Kidney (tissue), 14 donors: ENCODE results near the gene PBX2. TPM values are rescaled to one million over a fixed set of nuclear protein-coding genes. Genes with fewer than 3 reads are reported as not detected.
"Not testable (repeated sequence)": the region's sequence is repeated elsewhere in the genome, so short reads cannot be mapped to it uniquely, and the experiment has no call there.

Experiments
- DNase-seq, 5 donors: peaks; one replicate each; pipeline ENCODE4 v3.0.0-alpha.2; 2013 to 2020
- FAIRE-seq: peaks from 2 replicates; lab custom pipeline; 2012; peaks lifted over from hg19 to GRCh38; lab: Jason Lieb, UNC
- H3K27ac ChIP-seq, 2 donors: one replicate each; pipeline ENCODE4 v1.7.0; 2013; ENCODE audit warnings: low read depth in 2 of 2, low read length in 2 of 2, inconsistent platforms in 1 of 2
- H3K27me3 ChIP-seq: one replicate; pipeline ENCODE4 v1.7.1; 2013; ENCODE audit warnings: low read length, inconsistent platforms; ENCODE audit not compliant: control insufficient read depth, insufficient read depth
- H3K36me3 ChIP-seq, 3 donors: one replicate each; pipeline versions ENCODE4 v1.7.0 to v1.7.1; 2013; ENCODE audit warnings: low read length in 3 of 3, control low read depth in 1 of 3, inconsistent platforms in 1 of 3; ENCODE audit not compliant: insufficient read depth in 3 of 3, control insufficient read depth in 2 of 3
- H3K4me1 ChIP-seq, 3 donors: one replicate each; pipeline versions ENCODE4 v1.7.0 to v1.7.1; 2013; ENCODE audit warnings: low read length in 3 of 3, inconsistent platforms in 1 of 3, low read depth in 1 of 3; ENCODE audit not compliant: control insufficient read depth in 2 of 3, insufficient read depth in 2 of 3
- H3K4me3 ChIP-seq, 3 donors: one replicate each; pipeline versions ENCODE4 v1.7.0 to v1.8.1; 2013; ENCODE audit warnings: low read length in 3 of 3, control low read depth in 1 of 3, inconsistent platforms in 1 of 3
- H3K9ac ChIP-seq, 3 donors: one replicate each; pipeline versions ENCODE4 v1.7.0 to v1.7.1; 2013; ENCODE audit warnings: low read length in 3 of 3, control low read depth in 1 of 3, inconsistent platforms in 1 of 3
- H3K9me3 ChIP-seq, 3 donors: one replicate each; pipeline versions ENCODE4 v1.7.0 to v1.7.1; 2013; ENCODE audit warnings: low read length in 3 of 3, control low read depth in 1 of 3, inconsistent platforms in 1 of 3; ENCODE audit not compliant: control insufficient read depth in 2 of 3, insufficient read depth in 1 of 3
- intact Hi-C: fragments of 100-400 bp; cut with DNase I; formaldehyde crosslinking; loops from one replicate; pipeline ENCODE4 v1.11.1; 2022
- polyA plus RNA-seq: library from polyadenylated mRNA; stranded (reverse); fragments of 350-450 nt; fragmentation: Illumina TruSeq; extraction: RNeasy Lipid Tissue Mini Kit (QIAGEN cat#74804); gene quantifications from one replicate; pipeline ENCODE4 v1.2.3, GENCODE V29; 2014; ENCODE audit warnings: low read depth, low replicate concordance; ENCODE audit not compliant: insufficient read depth
- total RNA-seq: library from RNA; stranded (reverse); fragmentation: NEBNext Ultra II Directional; extraction: Animal tissue kit (Norgen Biotek cat#: 25700); gene quantifications from one replicate; pipeline ENCODE4 v1.2.1, GENCODE V29; 2021
- TF ChIP-seq, protein P1 (sequence below): IDR thresholded peaks from 3 replicates; pipeline ENCODE4 v1.5.1; 2012; ENCODE audit warnings: mild to moderate bottlenecking, moderate library complexity, borderline replicate concordance; ENCODE audit not compliant: insufficient read depth; ENCODE audit errors: extremely low read depth
- donor health status: control.
- donor health status: control.
- donor health status: control.
- donor health status: control.
- donor health status: control.
- donor health status: DM: yes; HTN: yes; CAD: no.
- donor health status: Normal renal cell carcinoma (clear cell type).

PBX2 gene
- total and polyA plus RNA-seq, 2 donors from 2014 or later = 34.6 to 87.3 TPM

DNA sequence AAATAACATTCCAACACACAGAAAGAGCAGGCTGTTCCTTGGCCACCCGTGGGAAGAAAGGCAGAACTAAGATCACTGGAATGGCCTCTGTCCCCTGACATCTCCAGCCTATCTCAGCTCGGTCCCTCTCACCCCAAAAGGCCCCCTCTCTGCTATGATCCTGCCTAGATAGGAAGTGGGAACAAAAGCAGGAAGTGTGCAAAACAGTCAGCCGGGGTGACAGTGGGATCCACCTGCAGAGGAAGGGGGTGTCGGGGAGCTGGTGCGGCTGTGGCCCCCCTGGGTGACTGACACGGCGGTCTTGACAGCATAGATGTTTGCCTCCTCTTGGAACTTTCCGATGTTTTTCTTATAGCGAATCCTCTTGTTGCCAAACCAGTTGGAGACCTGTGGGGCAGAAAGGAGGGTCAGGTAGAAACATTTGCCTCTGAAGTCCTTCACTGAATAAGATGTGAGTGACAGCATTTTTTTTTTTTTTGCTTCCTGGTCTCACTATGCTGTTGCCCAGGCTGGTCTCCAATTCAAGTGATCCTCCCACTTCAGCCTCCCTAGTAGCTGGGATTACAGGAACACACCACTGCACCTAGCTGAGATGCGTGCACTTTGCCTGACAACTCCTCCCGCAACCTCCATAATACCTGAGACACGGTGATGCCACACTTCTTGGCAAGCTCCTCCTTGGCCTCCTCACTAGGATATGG, 2.8 kb downstream of the PBX2 start:
- FAIRE-seq (no peak), DNase-seq (peak in 2 of 5 donors; percentile 41 to 59)
- H3K4me1 ChIP-seq = peaks cover 2 to 26% (median 8%) of the 10 kb centered on the region in 3 donors
- H3K27ac ChIP-seq = peak overlapping the region in 1 of 2 donors; percentile 69
- TF ChIP-seq, protein P1, sequence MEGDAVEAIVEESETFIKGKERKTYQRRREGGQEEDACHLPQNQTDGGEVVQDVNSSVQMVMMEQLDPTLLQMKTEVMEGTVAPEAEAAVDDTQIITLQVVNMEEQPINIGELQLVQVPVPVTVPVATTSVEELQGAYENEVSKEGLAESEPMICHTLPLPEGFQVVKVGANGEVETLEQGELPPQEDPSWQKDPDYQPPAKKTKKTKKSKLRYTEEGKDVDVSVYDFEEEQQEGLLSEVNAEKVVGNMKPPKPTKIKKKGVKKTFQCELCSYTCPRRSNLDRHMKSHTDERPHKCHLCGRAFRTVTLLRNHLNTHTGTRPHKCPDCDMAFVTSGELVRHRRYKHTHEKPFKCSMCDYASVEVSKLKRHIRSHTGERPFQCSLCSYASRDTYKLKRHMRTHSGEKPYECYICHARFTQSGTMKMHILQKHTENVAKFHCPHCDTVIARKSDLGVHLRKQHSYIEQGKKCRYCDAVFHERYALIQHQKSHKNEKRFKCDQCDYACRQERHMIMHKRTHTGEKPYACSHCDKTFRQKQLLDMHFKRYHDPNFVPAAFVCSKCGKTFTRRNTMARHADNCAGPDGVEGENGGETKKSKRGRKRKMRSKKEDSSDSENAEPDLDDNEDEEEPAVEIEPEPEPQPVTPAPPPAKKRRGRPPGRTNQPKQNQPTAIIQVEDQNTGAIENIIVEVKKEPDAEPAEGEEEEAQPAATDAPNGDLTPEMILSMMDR = no peak
- peaks cover 6 to 17% (median 8%) of the 10 kb centered on the region in 3 donors for H3K36me3 ChIP-seq
- no peak overlapping the region for H3K9ac ChIP-seq
- no peaks in the 10 kb centered on the region for H3K27me3 ChIP-seq
- H3K9me3 ChIP-seq = no peaks in the 10 kb centered on the region
- H3K4me3 ChIP-seq = no peak overlapping the region
- intact Hi-C loops = no loop called here

DNA sequence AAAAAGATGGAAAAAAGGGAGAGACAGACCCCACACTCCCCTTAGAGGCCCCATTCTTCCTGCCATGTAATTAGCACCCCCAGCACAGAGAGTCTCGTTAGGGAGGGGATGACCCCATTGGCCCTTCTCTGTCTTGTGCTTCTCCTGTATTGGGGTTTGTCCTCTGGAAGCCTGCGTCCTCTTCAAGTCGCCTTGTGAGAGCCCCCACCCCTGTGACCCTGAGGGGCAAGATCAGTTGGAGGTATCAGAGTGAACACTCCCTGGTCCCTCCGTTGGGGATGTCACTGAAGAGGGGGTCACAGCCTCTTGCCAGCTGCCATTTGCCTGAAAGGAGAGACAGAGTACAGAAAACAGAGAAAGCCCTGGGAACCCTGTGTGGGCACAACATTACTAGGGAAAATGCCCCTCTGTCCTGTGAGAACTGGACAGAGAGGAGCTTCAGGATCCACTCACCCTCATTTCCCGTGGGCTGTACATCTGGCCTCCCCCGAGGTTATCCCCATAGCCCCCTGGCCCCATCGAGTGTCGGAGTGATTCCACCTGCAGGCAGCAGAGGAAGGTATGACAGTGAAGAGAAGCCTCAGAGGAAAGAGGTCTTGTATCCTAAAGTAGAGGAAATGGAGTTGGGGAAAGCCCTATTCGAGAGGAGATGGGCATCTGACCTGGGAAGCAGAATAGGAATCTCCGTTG, 3.7 kb downstream of the PBX2 start:
- H3K4me3 ChIP-seq, H3K27me3 ChIP-seq, H3K9me3 ChIP-seq, intact Hi-C loops, FAIRE-seq: not testable (repeated sequence)
- Histone ChIP-seq H3K27ac (peak overlapping the region; percentile 69 to 89), H3K36me3 (peaks cover 6 to 19% (median 8%) of the 10 kb centered on the region in 3 donors), H3K4me1 (peaks cover 2 to 21% (median 8%) of the 10 kb centered on the region in 3 donors), H3K9ac (peak overlapping the region in 1 of 3 donors; percentile 40)
- peak in 1 of 5 donors; percentile 48 for DNase-seq

DNA sequence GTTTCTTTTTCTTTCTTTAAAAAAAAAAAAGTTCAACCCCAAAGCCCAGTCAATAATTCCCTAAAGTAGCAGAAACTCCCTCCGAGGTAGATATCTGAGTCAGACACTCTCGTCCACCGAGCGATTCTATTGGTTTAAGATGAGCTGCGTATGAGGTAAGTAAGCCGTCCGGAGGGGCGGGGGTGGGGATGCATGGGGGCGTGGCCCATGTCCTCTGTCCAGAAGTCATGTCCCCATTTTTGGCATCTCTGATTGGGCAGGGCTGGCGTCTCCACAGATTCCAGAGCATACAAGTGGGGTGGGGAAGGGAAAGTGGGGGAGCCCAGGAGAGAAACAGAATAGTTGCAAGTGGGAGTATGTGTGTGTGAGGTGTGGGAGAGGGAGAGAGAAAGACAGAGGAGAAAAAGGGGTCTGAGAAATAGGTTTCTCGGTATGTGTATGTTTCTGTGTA, 4.3 kb downstream of the PBX2 start:
- FAIRE-seq (peak; percentile 74), DNase-seq (peak; percentile 56 to 95 (median 74))
- Histone ChIP-seq H3K9ac (peak overlapping the region in 1 of 3 donors; percentile 40), H3K36me3 (peaks cover 6 to 25% (median 8%) of the 10 kb centered on the region in 3 donors), H3K27ac (peak overlapping the region; percentile 69 to 89), H3K4me1 (peaks cover 0 to 15% (median 5%) of the 10 kb centered on the region in 3 donors)
- intact Hi-C loops, H3K27me3 ChIP-seq, H3K4me3 ChIP-seq, H3K9me3 ChIP-seq: not testable (repeated sequence)

DNA sequence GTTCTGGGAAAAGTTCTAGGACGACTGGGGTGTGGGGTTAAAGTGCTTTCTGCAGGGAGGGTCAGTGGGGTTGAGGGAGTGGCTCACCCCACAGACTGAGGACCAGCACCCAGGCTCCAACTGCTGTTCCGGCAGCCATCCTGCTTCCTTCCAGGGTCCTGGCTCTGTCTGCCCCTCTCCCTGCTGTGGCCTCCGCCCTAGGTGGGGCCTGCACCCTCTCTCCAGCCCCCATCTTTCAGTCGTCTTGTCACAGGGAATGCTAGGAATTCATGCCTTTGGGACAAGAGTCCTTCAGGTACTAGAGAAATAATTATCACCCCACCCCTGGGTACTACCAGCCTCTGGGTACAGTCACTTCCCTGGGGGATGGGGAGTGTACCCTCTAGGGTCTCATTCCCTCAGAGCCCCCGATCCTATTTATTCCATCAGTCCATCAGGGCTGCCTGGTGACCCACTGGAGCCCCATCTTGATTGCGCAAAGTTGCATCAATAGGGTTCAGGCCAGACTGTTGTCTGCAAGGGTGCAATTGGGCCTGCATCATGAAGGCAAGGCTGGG, 5.8 kb downstream of the PBX2 start, which contains the start of gene AGER:
Gene AGER, minus strand, starts transcription at position 170 of the 557 bp plus-strand sequence. Its CDS starts 31 bp downstream, at position 139.
- peak within 1 kb of the TSS in 1 of 2 donors; percentile 52 for H3K27ac ChIP-seq
- TF ChIP-seq, protein P1 = no peak
- H3K4me3 ChIP-seq = no peak within 1 kb of the TSS
- no peak within 1 kb of the TSS for H3K9ac ChIP-seq
- H3K9me3 ChIP-seq = no peaks in the 10 kb centered on the region
- peaks cover 6 to 26% (median 8%) of the 10 kb centered on the region in 3 donors for H3K36me3 ChIP-seq
- DNase-seq = peak in 2 of 5 donors; percentile 36 to 46
- H3K4me1 ChIP-seq = peaks cover 2 to 19% (median 9%) of the 10 kb centered on the region in 3 donors
- intact Hi-C loops = no loop called here
- H3K27me3 ChIP-seq = no peaks in the 10 kb centered on the region
- FAIRE-seq = no peak
